Ishikawa (cell line): ENCODE measurements around the gene SPIRE2.

Source experiments
- CEBPB ChIP-seq: IDR thresholded peaks from 2 replicates; pipeline ENCODE4 v1.6.1; 2012
- CREB1 ChIP-seq: IDR thresholded peaks from 2 replicates; pipeline ENCODE4 v1.6.1; 2012; ENCODE audit warnings: low read depth
- EGR1 ChIP-seq: IDR thresholded peaks from 2 replicates; pipeline ENCODE4 v1.6.1; 2012
- EP300 ChIP-seq: IDR thresholded peaks from 2 replicates; pipeline ENCODE4 v1.6.1; 2012; ENCODE audit warnings: borderline replicate concordance
- FOXM1 ChIP-seq: IDR thresholded peaks from 2 replicates; pipeline ENCODE4 v1.6.1; 2012; ENCODE audit warnings: low read depth, borderline replicate concordance
- MAX ChIP-seq: IDR thresholded peaks from 2 replicates; pipeline ENCODE4 v1.6.1; 2012
- NFIC ChIP-seq: IDR thresholded peaks from 2 replicates; pipeline ENCODE4 v1.6.1; 2012
- RAD21 ChIP-seq: IDR thresholded peaks from 2 replicates; pipeline ENCODE4 v1.6.1; 2012; ENCODE audit warnings: low read depth
- REST ChIP-seq: IDR thresholded peaks from 2 replicates; pipeline ENCODE4 v1.6.1; 2012; ENCODE audit warnings: low read depth, mild to moderate bottlenecking
- TAF1 ChIP-seq: IDR thresholded peaks from 2 replicates; pipeline ENCODE4 v1.6.1; 2012; ENCODE audit warnings: low read depth, mild to moderate bottlenecking
- TCF12 ChIP-seq: IDR thresholded peaks from 2 replicates; pipeline ENCODE4 v1.6.1; 2012; ENCODE audit warnings: low read depth
- TEAD4 ChIP-seq: IDR thresholded peaks from 2 replicates; pipeline ENCODE4 v1.6.1; 2012
- USF1 ChIP-seq: IDR thresholded peaks from 2 replicates; pipeline ENCODE4 v1.6.1; 2012
- YY1 ChIP-seq: IDR thresholded peaks from 2 replicates; pipeline ENCODE4 v1.6.1; 2012; ENCODE audit warnings: low read depth
- ZBTB7A ChIP-seq: IDR thresholded peaks from 2 replicates; pipeline ENCODE4 v1.6.1; 2012; ENCODE audit warnings: low read depth

SPIRE2 gene

GRCh38 chr16:89785523-89786155, 42.6 kb upstream of the SPIRE2 start:
- no peak for TF ChIP-seq YY1
- no peak for TF ChIP-seq RAD21
- no peak for TF ChIP-seq TAF1
- TF ChIP-seq REST, result no peak
- no peak for TF ChIP-seq EGR1
- TF ChIP-seq TCF12, result no peak
- TF ChIP-seq NFIC, result no peak
- no peak for TF ChIP-seq MAX
- no peak for TF ChIP-seq USF1
- no peak for TF ChIP-seq EP300
- no peak for TF ChIP-seq TEAD4
- TF ChIP-seq CEBPB, result no peak
- TF ChIP-seq FOXM1, result no peak
- no peak for TF ChIP-seq CREB1
- TF ChIP-seq ZBTB7A, result no peak

GRCh38 chr16:89786474-89787364, 41.6 kb upstream of the SPIRE2 start:
- TF ChIP-seq CEBPB (no peak), REST (no peak), NFIC (no peak)

- no peak for TF ChIP-seq TEAD4
- TF ChIP-seq EP300, result no peak
- TF ChIP-seq ZBTB7A, result no peak
- TF ChIP-seq MAX, result no peak
- TF ChIP-seq TAF1, result no peak
- TF ChIP-seq CREB1, result no peak
- TF ChIP-seq FOXM1, result no peak
- no peak for TF ChIP-seq TCF12
- TF ChIP-seq NFIC, result no peak
- TF ChIP-seq REST, result no peak
Measured at GRCh38 chr16:89787365-89787805, 40.9 kb upstream of the SPIRE2 start.

- TF ChIP-seq CEBPB (no peak), TEAD4 (no peak), YY1 (no peak), REST (no peak), CREB1 (no peak), FOXM1 (no peak), RAD21 (no peak), MAX (no peak), NFIC (no peak)
Measured at GRCh38 chr16:89791278-89791995, 36.8 kb upstream of the SPIRE2 start.
